Measurements from ENCODE around the gene IL1A. TPM values are rescaled to one million over a fixed set of nuclear protein-coding genes. Genes with fewer than 3 reads are reported as not detected.

IL1A gene
- total and polyA plus RNA-seq, 10 of the 15 experiments (the other 5 are each of a cell fraction or from before 2014, with no cell fraction given): 0.10 to 8.7 (median 6.9) TPM

DNA sequence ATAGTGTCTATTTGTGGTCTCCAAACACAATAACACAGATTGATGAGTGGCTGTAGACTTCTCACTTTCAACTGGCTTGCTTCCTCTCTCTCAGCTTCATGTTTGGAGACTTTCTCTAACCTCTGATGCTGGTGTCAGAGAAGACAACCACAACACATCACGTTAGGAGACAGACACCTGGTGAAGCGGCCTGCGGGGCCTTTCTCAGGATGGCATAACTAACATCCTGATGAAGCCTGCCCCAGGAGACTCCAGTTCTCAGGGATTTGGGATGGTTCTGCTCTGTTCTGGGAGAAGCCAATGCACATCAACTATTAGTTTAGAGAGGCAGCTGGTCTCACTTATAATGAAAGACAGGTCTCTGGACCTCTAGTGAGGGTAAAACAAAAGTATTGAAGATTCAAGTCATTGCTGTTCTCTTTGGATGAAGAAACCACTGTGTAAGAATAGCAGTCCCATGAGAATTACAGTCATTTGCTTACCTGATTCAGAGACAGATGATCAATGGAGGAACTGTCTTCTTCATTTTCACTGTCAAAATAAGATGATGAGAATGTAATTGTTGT is 2.0 kb downstream of the IL1A start (continued):
- TF ChIP-seq, protein P1, sequence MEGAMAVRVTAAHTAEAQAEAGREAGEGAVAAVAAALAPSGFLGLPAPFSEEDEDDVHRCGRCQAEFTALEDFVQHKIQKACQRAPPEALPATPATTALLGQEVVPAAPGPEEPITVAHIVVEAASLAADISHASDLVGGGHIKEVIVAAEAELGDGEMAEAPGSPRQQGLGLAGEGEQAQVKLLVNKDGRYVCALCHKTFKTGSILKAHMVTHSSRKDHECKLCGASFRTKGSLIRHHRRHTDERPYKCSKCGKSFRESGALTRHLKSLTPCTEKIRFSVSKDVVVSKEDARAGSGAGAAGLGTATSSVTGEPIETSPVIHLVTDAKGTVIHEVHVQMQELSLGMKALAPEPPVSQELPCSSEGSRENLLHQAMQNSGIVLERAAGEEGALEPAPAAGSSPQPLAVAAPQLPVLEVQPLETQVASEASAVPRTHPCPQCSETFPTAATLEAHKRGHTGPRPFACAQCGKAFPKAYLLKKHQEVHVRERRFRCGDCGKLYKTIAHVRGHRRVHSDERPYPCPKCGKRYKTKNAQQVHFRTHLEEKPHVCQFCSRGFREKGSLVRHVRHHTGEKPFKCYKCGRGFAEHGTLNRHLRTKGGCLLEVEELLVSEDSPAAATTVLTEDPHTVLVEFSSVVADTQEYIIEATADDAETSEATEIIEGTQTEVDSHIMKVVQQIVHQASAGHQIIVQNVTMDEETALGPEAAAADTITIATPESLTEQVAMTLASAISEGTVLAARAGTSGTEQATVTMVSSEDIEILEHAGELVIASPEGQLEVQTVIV (IDR thresholded peaks at IDR 0.05; ENCODE audit: borderline replicate concordance, partially characterized antibody): no peak
- TF ChIP-seq STAT3 (IDR thresholded peaks at IDR 0.05; ENCODE audit: low read depth, low read length) (no peak), NFYA (IDR thresholded peaks at IDR 0.05; ENCODE audit: borderline replicate concordance, low read depth, low read length) (no peak), ZNF622 (IDR thresholded peaks at IDR 0.05) (no peak), MYB (IDR thresholded peaks at IDR 0.05; ENCODE audit: borderline replicate concordance, low read depth, low read length) (no peak), DPF2 (IDR thresholded peaks at IDR 0.05) (0 out of 2 replicates have a peak, but pooled peaks have one; percentile 52), POLR2A (IDR thresholded peaks at IDR 0.05; ENCODE audit: low read depth, low read length) (no peak), BRCA1 (IDR thresholded peaks at IDR 0.05; ENCODE audit: low read depth, low read length) (no peak), SRF (IDR thresholded peaks at IDR 0.05; ENCODE audit: low read depth in 2 of 2, low read length in 2 of 2) (no peak), SREBF2 (IDR thresholded peaks at IDR 0.05; ENCODE audit: low read length) (no peak), BMI1 (IDR thresholded peaks at IDR 0.05; ENCODE audit: borderline replicate concordance) (0 out of 2 replicates have a peak, but pooled peaks have one; percentile 45), HDGF (IDR thresholded peaks at IDR 0.05) (no peak), FOXK2 (IDR thresholded peaks at IDR 0.05) (no peak), ZZZ3 (IDR thresholded peaks at IDR 0.05; ENCODE audit: control insufficient read depth, insufficient read length, low read depth) (no peak), RB1 (IDR thresholded peaks at IDR 0.05; ENCODE audit: borderline replicate concordance) (0 out of 2 replicates have a peak, but pooled peaks have one; percentile 12), RCOR1 (conservative IDR thresholded peaks at IDR 0.05; ENCODE audit: low read depth, low read length) (peak; percentile 89; the same call in 1 of the 2 replicates), POU2F2 (IDR thresholded peaks at IDR 0.05; ENCODE audit: borderline replicate concordance, low read depth, low read length) (no peak), SIX5 (IDR thresholded peaks at IDR 0.05; ENCODE audit: low read depth, low read length, severe bottlenecking) (no peak), HCFC1 (IDR thresholded peaks at IDR 0.05; ENCODE audit: low read length) (no peak), TCF7 (IDR thresholded peaks at IDR 0.05; ENCODE audit: borderline replicate concordance) (no peak), NFIC (IDR thresholded peaks at IDR 0.05; ENCODE audit: low read depth, low read length) (peak; percentile 57; the same call in 1 of the 2 replicates), SUZ12 (IDR thresholded peaks at IDR 0.05; ENCODE audit: unreplicated experiment) (no peak), ESRRA (IDR thresholded peaks at IDR 0.05; ENCODE audit: low read length) (no peak), TAF1 (IDR thresholded peaks at IDR 0.05; ENCODE audit: borderline replicate concordance, low read depth, low read length) (no peak), FOXM1 (IDR thresholded peaks at IDR 0.05; ENCODE audit: low read depth, low read length) (peak; percentile 43; the same call in 1 of the 2 replicates), ASH2L (IDR thresholded peaks at IDR 0.05; ENCODE audit: borderline replicate concordance, low read depth) (no peak), RUNX3 (IDR thresholded peaks at IDR 0.05; ENCODE audit: low read length) (peak; percentile 69), IKZF2 (IDR thresholded peaks at IDR 0.05) (peak; percentile 71 to 75)
- TF ChIP-seq, protein P2, sequence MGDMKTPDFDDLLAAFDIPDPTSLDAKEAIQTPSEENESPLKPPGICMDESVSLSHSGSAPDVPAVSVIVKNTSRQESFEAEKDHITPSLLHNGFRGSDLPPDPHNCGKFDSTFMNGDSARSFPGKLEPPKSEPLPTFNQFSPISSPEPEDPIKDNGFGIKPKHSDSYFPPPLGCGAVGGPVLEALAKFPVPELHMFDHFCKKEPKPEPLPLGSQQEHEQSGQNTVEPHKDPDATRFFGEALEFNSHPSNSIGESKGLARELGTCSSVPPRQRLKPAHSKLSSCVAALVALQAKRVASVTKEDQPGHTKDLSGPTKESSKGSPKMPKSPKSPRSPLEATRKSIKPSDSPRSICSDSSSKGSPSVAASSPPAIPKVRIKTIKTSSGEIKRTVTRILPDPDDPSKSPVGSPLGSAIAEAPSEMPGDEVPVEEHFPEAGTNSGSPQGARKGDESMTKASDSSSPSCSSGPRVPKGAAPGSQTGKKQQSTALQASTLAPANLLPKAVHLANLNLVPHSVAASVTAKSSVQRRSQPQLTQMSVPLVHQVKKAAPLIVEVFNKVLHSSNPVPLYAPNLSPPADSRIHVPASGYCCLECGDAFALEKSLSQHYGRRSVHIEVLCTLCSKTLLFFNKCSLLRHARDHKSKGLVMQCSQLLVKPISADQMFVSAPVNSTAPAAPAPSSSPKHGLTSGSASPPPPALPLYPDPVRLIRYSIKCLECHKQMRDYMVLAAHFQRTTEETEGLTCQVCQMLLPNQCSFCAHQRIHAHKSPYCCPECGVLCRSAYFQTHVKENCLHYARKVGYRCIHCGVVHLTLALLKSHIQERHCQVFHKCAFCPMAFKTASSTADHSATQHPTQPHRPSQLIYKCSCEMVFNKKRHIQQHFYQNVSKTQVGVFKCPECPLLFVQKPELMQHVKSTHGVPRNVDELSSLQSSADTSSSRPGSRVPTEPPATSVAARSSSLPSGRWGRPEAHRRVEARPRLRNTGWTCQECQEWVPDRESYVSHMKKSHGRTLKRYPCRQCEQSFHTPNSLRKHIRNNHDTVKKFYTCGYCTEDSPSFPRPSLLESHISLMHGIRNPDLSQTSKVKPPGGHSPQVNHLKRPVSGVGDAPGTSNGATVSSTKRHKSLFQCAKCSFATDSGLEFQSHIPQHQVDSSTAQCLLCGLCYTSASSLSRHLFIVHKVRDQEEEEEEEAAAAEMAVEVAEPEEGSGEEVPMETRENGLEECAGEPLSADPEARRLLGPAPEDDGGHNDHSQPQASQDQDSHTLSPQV (IDR thresholded peaks at IDR 0.05): no peak

All from GM12878 (cell line).